ENCODE data around the gene MLC1. TPM values are rescaled to one million over a fixed set of nuclear protein-coding genes. Genes with fewer than 3 reads are reported as not detected.

Gene MLC1
- total and polyA plus RNA-seq, 2 donors (not counting 1 experiment from before 2014, with no cell fraction given): 0.34 TPM; not detected in 1

GRCh38 chr22:50115693-50116092 lies 30.5 kb upstream of the MLC1 start:
- H3K36me3 ChIP-seq (replicated peaks in 1 of 2; ENCODE audit: control extremely low read depth in 1 of 2, control insufficient read depth in 1 of 2, extremely low read depth in 1 of 2, insufficient read depth in 2 of 2, low read length in 1 of 2): no peaks in the 10 kb centered on the region
- CTCF ChIA-PET: interaction anchor here (0.7 kb wide), 1 partner anchor 227 kb away, joined by 3 read pairs; no protein-coding TSS in a partner anchor
- POLR2A ChIA-PET: no interaction called here
- H3K79me2 ChIP-seq (ENCODE audit: control insufficient read depth, insufficient read depth, low read length): no peaks in the 10 kb centered on the region
- H3K4me1 ChIP-seq (ENCODE audit: control insufficient read depth in 2 of 2, insufficient read depth in 2 of 2, low read length in 2 of 2): no peaks in the 10 kb centered on the region
- intact Hi-C loops (cut with micrococcal nuclease): no loop called here
- no peak overlapping the region for H2AFZ ChIP-seq (ENCODE audit: insufficient read depth, low read depth, low read length, poor library complexity, severe bottlenecking)
- ATAC-seq (ENCODE audit: low read depth) (no peak), DNase-seq (no peak)
- no peaks in the 10 kb centered on the region for H3K4me1 Mint-ChIP-seq
- H4K20me1 ChIP-seq (ENCODE audit: control insufficient read depth, insufficient read depth, low read length, poor library complexity, severe bottlenecking): no peaks in the 10 kb centered on the region
- peaks cover 0 to 18% (median 3%) of the 10 kb centered on the region in 4 experiments for H3K27me3 ChIP-seq (replicated peaks in 1 of 4; ENCODE audit: control extremely low read depth in 1 of 4, control insufficient read depth in 3 of 4, insufficient read depth in 4 of 4, low read length in 3 of 4)
- 86% methylated on average over 8 of the region's 10 CpGs for WGBS (ENCODE audit: insufficient coverage)
- H3K4me3 ChIP-seq (ENCODE audit: control extremely low read depth in 1 of 5, extremely low read depth in 1 of 5, insufficient read depth in 1 of 5, low read depth in 2 of 5, low read length in 4 of 5): no peak overlapping the region
- no peak overlapping the region for H3K4me2 ChIP-seq (replicated peaks; ENCODE audit: low read depth, low read length, poor library complexity, severe bottlenecking)
- no peak overlapping the region for H3K27ac ChIP-seq (ENCODE audit: low read length in 2 of 2)
- TF ChIP-seq EZH2 (IDR thresholded peaks at IDR 0.05; ENCODE audit: borderline replicate concordance, insufficient read depth, low read depth, low read length, poor library complexity, severe bottlenecking): no peak
- TF ChIP-seq CTCF (IDR thresholded peaks at IDR 0.05): no peak
- peaks cover 28% of the 10 kb centered on the region for H3K27me3 Mint-ChIP-seq
- no peak overlapping the region for H3K9ac ChIP-seq (ENCODE audit: low read length)
- no peaks in the 10 kb centered on the region for H3K9me3 ChIP-seq (ENCODE audit: control extremely low read depth in 1 of 3, control insufficient read depth in 2 of 3, insufficient read depth in 1 of 3, low read length in 2 of 3)
- no peak overlapping the region for H3K4me3 Mint-ChIP-seq
- H3K9me3 Mint-ChIP-seq (ENCODE audit: insufficient read depth): no peaks in the 10 kb centered on the region
- H3K27ac Mint-ChIP-seq: no peak overlapping the region

- CTCF ChIA-PET: no interaction called here
These were observed 29.2 kb upstream of the MLC1 start for GRCh38 chr22:50114221-50115021.

More at GRCh38 chr22:50114221-50115021, 29.2 kb upstream of the MLC1 start:
- H4K20me1 ChIP-seq (ENCODE audit: control insufficient read depth, insufficient read depth, low read length, poor library complexity, severe bottlenecking): no peaks in the 10 kb centered on the region
- H3K9ac ChIP-seq (ENCODE audit: low read length): no peak overlapping the region
- no peaks in the 10 kb centered on the region for H3K4me1 Mint-ChIP-seq
- intact Hi-C loops (cut with micrococcal nuclease): no loop called here
- H3K4me3 Mint-ChIP-seq: no peak overlapping the region
- H3K36me3 ChIP-seq (replicated peaks in 1 of 2; ENCODE audit: control extremely low read depth in 1 of 2, control insufficient read depth in 1 of 2, extremely low read depth in 1 of 2, insufficient read depth in 2 of 2, low read length in 1 of 2): no peaks in the 10 kb centered on the region
- no peak overlapping the region for H3K4me2 ChIP-seq (replicated peaks; ENCODE audit: low read depth, low read length, poor library complexity, severe bottlenecking)
- TF ChIP-seq EZH2 (IDR thresholded peaks at IDR 0.05; ENCODE audit: borderline replicate concordance, insufficient read depth, low read depth, low read length, poor library complexity, severe bottlenecking) (no peak), CTCF (IDR thresholded peaks at IDR 0.05) (no peak)
- no peak overlapping the region for H3K27ac ChIP-seq (ENCODE audit: low read length in 2 of 2)
- POLR2A ChIA-PET: no interaction called here
- H3K9me3 Mint-ChIP-seq (ENCODE audit: insufficient read depth): no peaks in the 10 kb centered on the region
- no peaks in the 10 kb centered on the region for H3K4me1 ChIP-seq (ENCODE audit: control insufficient read depth in 2 of 2, insufficient read depth in 2 of 2, low read length in 2 of 2)
- peaks cover 26% of the 10 kb centered on the region for H3K27me3 Mint-ChIP-seq
- no peak overlapping the region for H3K27ac Mint-ChIP-seq
- H3K79me2 ChIP-seq (ENCODE audit: control insufficient read depth, insufficient read depth, low read length): no peaks in the 10 kb centered on the region
- H3K9me3 ChIP-seq (ENCODE audit: control extremely low read depth in 1 of 3, control insufficient read depth in 2 of 3, insufficient read depth in 1 of 3, low read length in 2 of 3): no peaks in the 10 kb centered on the region
- peaks cover 0 to 16% (median 3%) of the 10 kb centered on the region in 4 experiments for H3K27me3 ChIP-seq (replicated peaks in 1 of 4; ENCODE audit: control extremely low read depth in 1 of 4, control insufficient read depth in 3 of 4, insufficient read depth in 4 of 4, low read length in 3 of 4)
- no peak overlapping the region for H3K4me3 ChIP-seq (ENCODE audit: control extremely low read depth in 1 of 5, extremely low read depth in 1 of 5, insufficient read depth in 1 of 5, low read depth in 2 of 5, low read length in 4 of 5)
- H2AFZ ChIP-seq (ENCODE audit: insufficient read depth, low read depth, low read length, poor library complexity, severe bottlenecking): no peak overlapping the region
- no peak for DNase-seq
- ATAC-seq (ENCODE audit: low read depth): no peak
- WGBS (ENCODE audit: insufficient coverage): 88% methylated on average over 14 of the region's 19 CpGs
